WERI-Rb-1 (cell line): Measurements from ENCODE around the gene AMH.
A peak's percentile ranks its signal among the peaks of the same experiment; 100 is the strongest.
"Not testable (repeated sequence)": the region's sequence is repeated elsewhere in the genome, so short reads cannot be mapped to it uniquely, and the experiment has no call there.

ENCODE experiments used
- DNase-seq: peaks from one replicate; pipeline ENCODE4 v3.0.0-alpha.2; 2020
- H3K27ac ChIP-seq: fragments of 250-450 bp; sonication (Bioruptor Pico); 2 replicates; pipeline ENCODE4 v1.5.1; 2020; ENCODE audit warnings: mild to moderate bottlenecking, moderate library complexity
- H3K27me3 ChIP-seq: fragments of 250-450 bp; sonication (Bioruptor Pico); 2 replicates; pipeline ENCODE4 v1.5.1; 2021; ENCODE audit warnings: mild to moderate bottlenecking, low read depth, moderate library complexity; ENCODE audit not compliant: insufficient read depth, severe bottlenecking
- H3K36me3 ChIP-seq: fragments of 250-450 bp; sonication (Bioruptor Pico); 2 replicates; pipeline ENCODE4 v1.5.1; 2020; ENCODE audit warnings: mild to moderate bottlenecking, moderate library complexity
- H3K4me3 ChIP-seq: 2 replicates; pipeline ENCODE4 v1.5.1; 2011; ENCODE audit warnings: low read depth, mild to moderate bottlenecking, control low read depth, low read length
- H3K9me3 ChIP-seq: fragments of 250-450 bp; sonication (Bioruptor Pico); 2 replicates; pipeline ENCODE4 v1.5.1; 2021; ENCODE audit warnings: mild to moderate bottlenecking, moderate library complexity; ENCODE audit not compliant: severe bottlenecking
- CTCF ChIP-seq: IDR thresholded peaks from 2 replicates; pipeline ENCODE4 v1.5.1; 2011; ENCODE audit warnings: low read depth, mild to moderate bottlenecking, control low read depth, inconsistent platforms, low read length

Gene AMH

GRCh38 chr19:2280633-2281264, 31.6 kb downstream of the AMH start:
- no peaks in the 10 kb centered on the region for H3K36me3 ChIP-seq
- no peaks in the 10 kb centered on the region for H3K27me3 ChIP-seq
- H3K27ac ChIP-seq, result no peak overlapping the region
- H3K4me3 ChIP-seq, result no peak overlapping the region
- no peak for TF ChIP-seq CTCF
- H3K9me3 ChIP-seq, result no peaks in the 10 kb centered on the region
- DNase-seq, result no peak

GRCh38 chr19:2281265-2282061, 32.3 kb downstream of the AMH start:
- not testable (repeated sequence) for H3K27ac ChIP-seq, H3K27me3 ChIP-seq, H3K9me3 ChIP-seq

GRCh38 chr19:2282062-2282861, 33.1 kb downstream of the AMH start, which contains the start of gene PEAK3:
Gene PEAK3 (minus strand): TSS chr19:2282175. CDS start chr19:2280931, 1,244 bp downstream.
- H3K27ac ChIP-seq, result no peak within 1 kb of the TSS

More at GRCh38 chr19:2281265-2282061, 32.3 kb downstream of the AMH start:
- not testable (repeated sequence) for H3K36me3 ChIP-seq, H3K4me3 ChIP-seq, DNase-seq

GRCh38 chr19:2282862-2283237, 33.7 kb downstream of the AMH start:
- Histone ChIP-seq H3K9me3 (no peaks in the 10 kb centered on the region), H3K27ac (no peak overlapping the region), H3K4me3 (no peak overlapping the region), H3K27me3 (no peaks in the 10 kb centered on the region), H3K36me3 (no peaks in the 10 kb centered on the region)
- no peak for DNase-seq
- no peak for TF ChIP-seq CTCF

More at GRCh38 chr19:2282062-2282861, 33.1 kb downstream of the AMH start, which contains the start of gene PEAK3:
- peak; percentile 44 for DNase-seq
- no peaks in the 10 kb centered on the region for H3K36me3 ChIP-seq
- no peak within 1 kb of the TSS for H3K4me3 ChIP-seq
- no peaks in the 10 kb centered on the region for H3K27me3 ChIP-seq
- no peaks in the 10 kb centered on the region for H3K9me3 ChIP-seq
- TF ChIP-seq CTCF, result no peak

- no peak for DNase-seq
- H3K36me3 ChIP-seq, result no peaks in the 10 kb centered on the region
- TF ChIP-seq CTCF, result no peak
- no peak overlapping the region for H3K27ac ChIP-seq
- H3K9me3 ChIP-seq, result no peaks in the 10 kb centered on the region
- no peaks in the 10 kb centered on the region for H3K27me3 ChIP-seq
- no peak overlapping the region for H3K4me3 ChIP-seq
These were observed 34.8 kb downstream of the AMH start for GRCh38 chr19:2283835-2284507.
